UCSD-AML1 (cell line): ENCODE data around the gene INTS14.
"Not testable (repeated sequence)": the region's sequence is repeated elsewhere in the genome, so short reads cannot be mapped to it uniquely, and the experiment has no call there.

Experiments used
- DNase-seq: peaks from one replicate; lab custom pipeline; 2025; ENCODE audit not compliant: unreplicated experiment; lab: John Stamatoyannopoulos, UW

Gene INTS14

GRCh38 chr15:65583701-65584100 is 27.2 kb downstream of the INTS14 start:
- peak; percentile 25 for DNase-seq

- DNase-seq = no peak
These were observed 30.6 kb downstream of the INTS14 start for GRCh38 chr15:65580287-65580686.

DNA sequence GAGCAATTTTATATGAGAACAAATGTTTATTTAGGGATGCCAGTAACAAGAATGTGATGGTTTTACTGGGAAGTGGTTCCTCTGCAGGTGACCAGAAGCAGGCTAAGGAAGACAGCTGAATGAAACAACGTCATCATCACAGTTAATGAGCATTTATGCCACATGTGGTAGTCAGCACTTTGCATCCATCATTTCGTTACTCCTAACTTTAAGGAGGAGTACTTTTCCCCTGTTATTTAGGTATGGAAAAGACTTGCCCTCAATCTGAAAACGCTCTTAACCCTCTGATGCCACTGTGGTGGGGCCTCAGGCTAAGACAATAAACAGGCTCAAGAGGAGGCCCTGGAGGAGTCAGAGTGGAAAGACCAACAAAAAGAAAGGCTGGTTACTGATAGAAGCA is 31.2 kb downstream of the INTS14 start:
- DNase-seq = no peak

- DNase-seq = no peak
These were observed 31.8 kb downstream of the INTS14 start for GRCh38 chr15:65578904-65579728.

DNA sequence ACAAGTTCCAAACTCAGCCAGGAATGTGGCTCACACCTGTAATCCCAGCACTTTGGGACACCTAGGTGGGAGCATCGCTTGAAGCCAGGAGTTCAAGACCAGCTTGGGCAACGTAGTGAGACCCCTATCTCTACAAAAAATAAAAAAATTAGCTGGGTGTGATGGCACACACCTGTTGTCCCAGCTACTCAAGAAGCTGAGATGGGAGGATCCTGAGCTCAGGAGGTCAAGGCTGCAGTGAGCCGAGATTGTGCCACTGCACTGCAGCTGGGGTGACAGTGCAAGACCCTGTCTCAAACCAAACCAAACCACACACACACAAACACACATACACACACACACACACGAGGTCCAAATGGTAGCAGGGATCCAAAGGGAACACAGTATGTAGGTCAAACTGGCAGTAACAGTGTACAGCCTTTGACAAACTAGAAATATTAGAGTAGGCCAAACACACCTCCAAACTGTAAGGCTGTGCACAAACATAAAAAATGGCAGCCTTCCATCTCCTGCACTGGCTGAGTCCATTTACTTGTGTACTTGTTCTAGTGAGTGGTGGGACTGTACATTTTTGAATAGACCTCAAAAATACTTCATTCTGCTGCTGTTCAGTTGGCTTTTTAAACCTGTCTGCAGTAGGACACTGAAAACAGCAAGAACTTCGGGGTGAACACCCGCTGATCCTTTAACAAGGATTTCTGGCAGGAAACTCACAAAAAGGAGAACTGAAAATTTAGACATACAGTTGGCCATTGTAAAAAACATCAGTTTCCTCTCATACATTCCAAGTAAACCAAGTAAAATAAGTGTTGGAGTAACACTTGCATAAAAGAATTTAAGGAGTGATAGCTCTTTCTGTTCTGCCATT is 33.6 kb downstream of the INTS14 start:
- no peak for DNase-seq

DNA sequence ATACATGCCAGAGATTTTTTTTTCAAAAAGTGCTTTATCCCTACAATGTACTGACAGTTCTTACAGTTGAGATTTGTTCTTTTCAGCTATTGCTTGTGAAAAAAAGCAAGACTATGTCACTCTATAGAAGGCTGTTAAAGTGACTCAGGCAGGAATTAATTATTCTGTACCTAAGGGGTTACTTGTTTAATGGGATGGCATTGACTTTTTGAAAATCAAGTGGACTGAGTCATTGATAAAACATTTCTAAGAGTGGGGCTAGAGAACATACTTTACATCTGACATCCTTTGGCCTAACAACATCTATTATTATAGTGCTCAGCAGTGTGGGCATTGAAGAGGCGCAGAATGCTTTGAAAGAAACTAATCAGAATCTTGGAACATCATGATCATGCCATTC is 34.3 kb downstream of the INTS14 start:
- no peak for DNase-seq

GRCh38 chr15:65571971-65572370 is 39.0 kb downstream of the INTS14 start:
- no peak for DNase-seq

DNA sequence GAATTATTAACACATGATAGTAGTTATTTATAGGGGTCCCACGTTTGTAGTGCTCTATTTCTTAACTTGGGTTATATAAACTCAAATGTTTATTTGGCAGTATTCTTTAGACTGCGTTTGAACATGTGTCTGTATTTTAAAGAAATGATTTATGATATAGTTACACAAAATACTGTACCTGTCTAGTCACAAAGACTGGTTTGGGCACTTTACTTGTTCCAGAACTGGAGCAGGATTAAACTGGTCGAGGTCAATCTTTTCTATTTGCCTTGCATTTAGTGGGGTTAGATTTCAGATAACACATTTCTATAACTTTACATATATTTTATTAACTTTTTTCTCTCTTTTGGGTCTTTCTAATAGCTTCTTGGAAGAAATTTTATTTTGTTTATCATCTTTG is 41.2 kb downstream of the INTS14 start:
- DNase-seq = no peak

DNA sequence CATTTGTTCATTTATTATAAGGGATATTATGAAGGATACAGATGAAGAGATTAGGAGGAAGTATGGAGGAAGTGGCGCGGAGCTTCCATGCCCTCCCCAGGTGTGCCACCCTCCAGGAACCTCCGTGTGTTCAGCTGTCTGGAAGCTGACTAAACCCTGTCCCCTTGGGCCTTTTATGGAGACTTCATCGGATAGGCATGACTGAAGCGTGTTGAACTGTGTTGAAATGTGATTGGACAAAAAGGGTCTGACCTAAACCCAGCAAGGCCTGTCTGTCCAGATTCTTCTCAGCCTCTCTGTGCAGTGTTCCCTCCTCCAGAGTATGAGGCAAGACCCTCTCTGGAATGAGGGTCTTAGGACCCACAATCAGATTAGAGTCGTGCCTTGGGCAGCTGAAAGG is 49.0 kb downstream of the INTS14 start:
- DNase-seq = no peak

- DNase-seq = no peak
These were observed 51.0 kb downstream of the INTS14 start for GRCh38 chr15:65559941-65560340.

DNA sequence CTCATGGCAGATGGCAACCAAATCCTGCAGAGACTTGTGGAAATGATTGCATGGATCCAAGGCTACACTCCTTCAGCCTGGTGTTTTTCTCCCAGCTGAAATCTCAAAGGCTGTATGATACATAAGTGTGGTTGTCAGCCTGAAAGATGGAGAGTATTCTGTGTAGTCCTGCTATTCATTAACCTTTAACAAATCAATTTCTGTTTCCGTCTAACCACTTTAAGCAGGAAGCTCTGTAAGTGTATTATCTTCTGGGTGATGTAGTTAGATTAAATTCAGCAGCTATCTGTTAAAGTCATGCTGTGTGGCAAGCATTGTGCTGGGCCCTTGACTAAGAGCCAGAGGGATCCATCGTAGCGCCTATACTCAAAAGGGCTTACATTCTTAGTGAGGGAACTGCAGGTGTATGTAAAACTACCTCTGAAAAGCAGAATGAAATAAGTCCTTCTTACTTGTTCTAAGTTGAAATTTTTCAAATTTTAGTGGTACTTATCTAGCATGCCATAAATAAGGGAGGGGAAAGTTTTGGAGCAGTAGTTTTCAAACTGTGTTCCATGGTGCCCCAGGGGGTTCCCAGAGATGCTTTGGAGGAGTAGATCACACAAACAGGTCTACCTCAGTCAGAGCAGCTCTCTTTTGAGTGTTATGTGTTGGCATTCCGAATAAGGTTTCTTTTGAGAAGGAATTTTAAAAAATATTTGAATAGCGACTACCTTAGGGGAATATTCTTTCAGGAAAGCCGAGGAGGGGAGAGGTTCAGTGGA is 51.8 kb downstream of the INTS14 start:
- no peak for DNase-seq

GRCh38 chr15:65558336-65558735 is 52.6 kb downstream of the INTS14 start:
- no peak for DNase-seq

GRCh38 chr15:65556622-65557021 is 54.3 kb downstream of the INTS14 start:
- DNase-seq = no peak

DNA sequence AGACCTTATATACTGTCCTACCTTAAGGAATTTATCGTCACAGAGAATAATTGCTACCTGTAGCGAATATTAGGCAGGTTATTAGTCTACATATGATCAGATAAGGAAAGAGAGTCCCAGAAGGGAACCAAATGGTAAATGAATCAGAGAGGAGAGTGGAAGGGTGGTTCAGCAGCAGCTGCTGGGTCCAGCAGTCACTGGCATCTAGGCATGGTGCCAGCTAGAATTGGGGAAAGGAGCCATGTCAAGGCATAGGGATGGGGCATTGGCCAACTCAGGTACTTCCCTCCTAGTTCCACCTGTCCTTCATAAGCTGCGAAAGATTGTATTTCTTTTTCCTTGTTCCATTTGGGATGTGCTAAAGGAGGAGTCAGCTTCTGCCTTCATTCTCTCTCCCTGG is 57.2 kb downstream of the INTS14 start:
- DNase-seq = no peak

DNA sequence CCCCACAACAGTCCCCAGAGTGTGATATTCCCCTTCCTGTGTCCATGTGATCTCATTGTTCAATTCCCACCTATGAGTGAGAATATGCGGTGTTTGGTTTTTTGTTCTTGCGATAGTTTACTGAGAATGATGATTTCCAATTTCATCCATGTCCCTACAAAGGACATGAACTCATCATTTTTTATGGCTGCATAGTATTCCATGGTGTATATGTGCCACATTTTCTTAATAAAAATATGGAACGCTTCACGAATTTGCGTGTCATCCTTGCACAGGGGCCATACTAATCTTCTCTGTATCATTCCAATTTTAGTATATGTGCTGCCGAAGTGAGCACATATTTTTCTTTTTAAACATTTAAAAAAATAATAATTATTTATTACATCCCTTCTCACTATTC is 58.1 kb downstream of the INTS14 start:
- DNase-seq = not testable (repeated sequence)

- DNase-seq = no peak
These were observed 59.7 kb downstream of the INTS14 start for GRCh38 chr15:65551183-65551582.

GRCh38 chr15:65550681-65551098 is 60.2 kb downstream of the INTS14 start:
- no peak for DNase-seq

DNA sequence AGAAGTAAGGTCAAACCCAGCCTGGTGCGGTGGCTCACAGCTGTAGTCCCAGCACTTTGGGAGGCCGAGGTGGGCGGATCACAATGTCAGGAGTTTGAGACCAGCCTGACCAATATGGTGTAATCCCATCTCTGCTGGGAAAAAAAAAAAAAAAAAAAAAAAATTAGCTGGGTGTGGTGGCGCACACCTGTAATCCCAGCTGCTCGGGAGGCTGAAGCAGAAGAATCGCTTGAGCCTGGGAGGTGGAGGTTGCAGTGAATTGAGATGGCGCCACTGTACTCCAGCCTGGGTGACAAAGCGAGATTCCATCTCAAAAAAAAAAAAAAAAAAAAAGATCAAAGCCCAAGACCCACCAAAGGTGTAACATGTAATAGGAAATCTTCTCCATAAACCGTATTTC is 61.6 kb downstream of the INTS14 start:
- not testable (repeated sequence) for DNase-seq

DNA sequence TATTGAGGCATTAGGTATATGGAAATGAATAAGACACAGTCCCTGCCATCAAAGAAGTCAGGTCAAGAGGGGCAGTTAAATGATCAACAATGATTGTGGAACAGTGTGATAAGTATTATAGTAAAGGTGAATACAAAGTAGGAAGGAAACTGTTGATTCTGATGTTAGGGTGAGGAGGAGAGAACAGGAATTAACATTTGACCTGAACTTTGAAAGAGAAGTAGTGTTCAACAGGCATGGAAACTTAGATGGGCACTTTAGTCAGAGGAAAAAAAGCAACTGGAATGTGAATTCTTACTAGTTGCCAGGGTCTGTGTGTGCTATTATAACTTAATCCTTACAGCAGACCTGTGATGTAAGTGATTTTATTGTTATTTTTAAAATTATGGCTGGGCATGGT is 63.1 kb downstream of the INTS14 start:
- DNase-seq = no peak

DNA sequence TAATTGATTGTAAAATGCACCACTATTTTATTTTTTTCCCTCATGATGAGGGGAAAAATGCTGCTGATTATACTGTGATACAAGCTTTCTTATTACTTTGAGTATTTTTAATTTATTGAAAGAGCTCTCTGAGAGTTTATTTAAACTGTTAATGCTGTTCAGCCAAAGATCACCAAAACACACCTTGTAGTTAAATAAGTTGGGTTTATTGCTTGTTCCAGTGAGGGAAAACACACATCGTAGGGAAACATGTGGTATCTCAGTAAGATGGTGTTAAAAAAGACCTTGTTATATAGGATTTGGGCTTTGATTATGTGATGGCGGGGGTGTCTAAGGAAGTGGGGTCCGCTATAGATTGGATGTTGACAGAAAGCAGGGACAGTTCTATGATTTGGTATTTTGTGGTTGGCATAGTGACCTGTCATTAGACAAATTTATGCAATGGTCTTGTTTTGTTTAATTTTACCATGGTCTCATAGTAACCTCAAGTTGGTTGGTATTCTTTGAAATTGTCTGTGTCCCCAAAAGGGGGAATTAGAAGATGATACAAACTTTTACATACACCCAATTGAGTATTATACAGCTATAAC is 69.6 kb downstream of the INTS14 start:
- no peak for DNase-seq

DNA sequence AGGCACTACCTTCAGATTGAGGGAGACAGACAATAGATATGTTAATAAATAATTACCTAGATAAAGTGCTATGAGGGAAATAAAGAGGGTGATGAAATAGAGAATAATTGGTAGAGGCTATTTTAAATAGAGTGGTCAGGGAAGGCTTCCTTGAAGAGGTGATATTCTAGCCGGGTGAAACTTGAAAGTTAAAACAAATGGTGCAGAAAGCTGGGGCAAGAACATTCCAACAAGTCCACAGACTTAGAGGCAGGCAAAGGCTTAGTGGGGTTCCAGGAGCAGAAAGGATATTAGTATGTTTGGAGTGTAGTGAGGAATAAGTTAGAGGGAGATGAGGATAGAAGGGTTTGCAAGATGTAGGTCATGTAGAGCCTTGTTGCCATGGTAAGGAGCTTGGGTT is 70.6 kb downstream of the INTS14 start:
- DNase-seq = no peak
